Measurements from ENCODE around the gene HNRNPLL.

GRCh38 chr2:38561691-38562090 is 41.0 kb downstream of the HNRNPLL start:
- TF ChIP-seq EZH2 (IDR thresholded peaks at IDR 0.05; ENCODE audit: insufficient read depth, low read length) (no peak), CTCF (IDR thresholded peaks at IDR 0.05; ENCODE audit: insufficient read depth, low read depth, low read length) (no peak)

Measured in astrocyte (in vitro differentiated cells and primary cell).